Naive thymus-derived CD8-positive, alpha-beta T cell (primary cell): ENCODE results near the gene CD200R1. TPM values are rescaled to one million over a fixed set of nuclear protein-coding genes. Genes with fewer than 3 reads are reported as not detected.

Experiments
- ATAC-seq, 2 donors: fragments of 150-1000 bp; cut with Tn5 transposase in 1 of 2; sonication (Bioruptor Pico), chemical (Tn5 transposase) in 1 of 2; 1 replicate in 1 of 2; 2 replicates in 1 of 2; pipeline ENCODE4 v1.10.0; 2021; ENCODE audit warnings: mild to moderate bottlenecking in 2 of 2, moderate library complexity in 2 of 2
- POLR2A ChIA-PET: fragments of 350-600 bp; sonication (Branson Sonifier 250); formaldehyde crosslinking; loops from one replicate; lab custom pipeline; 2021; ENCODE audit warnings: antibody characterized with exemption; lab: Charles Lee
- DNase-seq, 10 donors: peaks; one replicate each; pipeline versions ENCODE4 v3.0.0 to v3.0.0-alpha.2; 2020 to 2022
- H3K27ac Mint-ChIP-seq, 10 donors: one replicate each; pipeline ENCODE4 v1.8.0; 2020 to 2022; ENCODE audit warnings: mild to moderate bottlenecking in 10 of 10, mixed read lengths in 10 of 10, moderate library complexity in 4 of 10, inconsistent platforms in 1 of 10
- H3K27me3 Mint-ChIP-seq, 5 donors: one replicate each; pipeline ENCODE4 v1.8.0; 2021 to 2022; ENCODE audit warnings: mixed read lengths in 5 of 5
- H3K36me3 Mint-ChIP-seq, 3 donors: one replicate each; pipeline ENCODE4 v1.8.0; 2020 to 2022; ENCODE audit warnings: mixed read lengths in 3 of 3, mild to moderate bottlenecking in 2 of 3, inconsistent platforms in 1 of 3
- H3K4me1 Mint-ChIP-seq, 4 donors: one replicate each; pipeline ENCODE4 v1.8.0; 2021 to 2022; ENCODE audit warnings: mixed read lengths in 4 of 4
- H3K4me3 Mint-ChIP-seq, 10 donors: one replicate each; pipeline ENCODE4 v1.8.0; 2020 to 2022; ENCODE audit warnings: mild to moderate bottlenecking in 10 of 10, mixed read lengths in 10 of 10, moderate library complexity in 6 of 10, inconsistent platforms in 1 of 10
- H3K9me3 Mint-ChIP-seq, 9 donors: one replicate each; pipeline ENCODE4 v1.8.0; 2020 to 2022; ENCODE audit warnings: mixed read lengths in 9 of 9, mild to moderate bottlenecking in 3 of 9, inconsistent platforms in 1 of 9, moderate library complexity in 1 of 9
- polyA plus RNA-seq, 3 donors: library from polyadenylated mRNA; unstranded; fragments of 300-500 nt; fragmentation: Illumina TruSeq; gene quantifications; one replicate each; pipeline ENCODE4 v1.2.3, GENCODE V29; 2021
- total RNA-seq, 8 experiments: library from RNA in 2 of 8; stranded (reverse) in 2 of 8; gene quantifications; one replicate each; pipeline ENCODE4 v1.2.3 and lab custom pipeline; 2021 to 2026

CD200R1 gene
- total and polyA plus RNA-seq, 5 experiments from 2014 or later, result 6.4 to 11.0 (median 8.8) TPM

- peak overlapping the region; percentile 85 to 98 (median 94) for H3K4me3 Mint-ChIP-seq
- peak in 4 of 10 donors; percentile 37 to 58 (median 46) for DNase-seq
- peak; percentile 86 for ATAC-seq
- POLR2A ChIA-PET, result no interaction called here
- H3K4me1 Mint-ChIP-seq, result peaks cover 42 to 94% (median 83%) of the 10 kb centered on the region in 4 donors
- no peaks in the 10 kb centered on the region for H3K27me3 Mint-ChIP-seq
- no peaks in the 10 kb centered on the region for H3K9me3 Mint-ChIP-seq
- H3K36me3 Mint-ChIP-seq, result no peaks in the 10 kb centered on the region
- peak overlapping the region; percentile 92 to 100 (median 96) for H3K27ac Mint-ChIP-seq
Observed at GRCh38 chr3:112973325-112974177, 1.4 kb downstream of the CD200R1 start.

- H3K4me3 Mint-ChIP-seq, result peak overlapping the region; percentile 65 to 96 (median 90)
- peak overlapping the region in 9 of 10 donors; percentile 27 to 100 (median 93) for H3K27ac Mint-ChIP-seq
- H3K27me3 Mint-ChIP-seq, result no peaks in the 10 kb centered on the region
- DNase-seq, result no peak
- H3K4me1 Mint-ChIP-seq, result peaks cover 39 to 94% (median 82%) of the 10 kb centered on the region in 4 donors
- no peak for ATAC-seq
- H3K9me3 Mint-ChIP-seq, result no peaks in the 10 kb centered on the region
- H3K36me3 Mint-ChIP-seq, result no peaks in the 10 kb centered on the region
- POLR2A ChIA-PET, result interaction anchor here (1.0 kb wide), 1 partner anchor 43 kb away, joined by 3 read pairs; no protein-coding TSS in a partner anchor
Observed at GRCh38 chr3:112972158-112972557, 2.7 kb downstream of the CD200R1 start.

DNA sequence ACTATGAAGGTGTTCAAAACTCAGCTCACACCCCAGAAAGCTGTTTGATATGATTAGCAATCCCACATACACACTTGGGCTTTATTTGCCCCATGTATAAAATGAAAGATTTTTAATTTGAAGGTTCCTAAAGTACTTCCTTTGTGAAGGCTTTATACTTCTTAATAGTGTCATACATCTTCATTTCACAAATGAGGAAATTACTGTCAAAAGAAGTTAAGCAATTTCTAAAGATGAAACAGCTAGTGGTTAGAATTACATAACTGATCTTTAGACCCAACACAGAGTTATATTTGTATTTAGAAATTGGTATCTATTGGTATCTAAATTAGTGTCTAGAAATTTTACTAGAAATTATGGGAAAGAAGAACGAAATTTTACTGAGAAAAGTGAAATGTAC lies 7.1 kb downstream of the CD200R1 start:
- H3K36me3 Mint-ChIP-seq, result peaks cover 17 to 29% (median 22%) of the 10 kb centered on the region in 3 donors
- DNase-seq (peak in 2 of 10 donors; percentile 17 to 19), ATAC-seq (peak in 1 of 2 donors; percentile 61)
- peaks cover 38 to 77% (median 63%) of the 10 kb centered on the region in 4 donors for H3K4me1 Mint-ChIP-seq
- H3K27ac Mint-ChIP-seq, result peak overlapping the region in 8 of 10 donors; percentile 15 to 100 (median 54)
- POLR2A ChIA-PET, result no interaction called here
- no peaks in the 10 kb centered on the region for H3K27me3 Mint-ChIP-seq
- H3K4me3 Mint-ChIP-seq, result peak overlapping the region in 7 of 10 donors; percentile 3 to 61 (median 49)
- H3K9me3 Mint-ChIP-seq, result peaks cover 10 to 25% (median 20%) of the 10 kb centered on the region in 9 donors

- peak overlapping the region in 8 of 10 donors; percentile 9 to 100 (median 66) for H3K27ac Mint-ChIP-seq
- peaks cover 38 to 73% (median 59%) of the 10 kb centered on the region in 4 donors for H3K4me1 Mint-ChIP-seq
- ATAC-seq (no peak), DNase-seq (no peak)
- H3K36me3 Mint-ChIP-seq, result peaks cover 18 to 29% (median 25%) of the 10 kb centered on the region in 3 donors
- peaks cover 10 to 28% (median 21%) of the 10 kb centered on the region in 9 donors for H3K9me3 Mint-ChIP-seq
- H3K27me3 Mint-ChIP-seq, result no peaks in the 10 kb centered on the region
- H3K4me3 Mint-ChIP-seq, result peak overlapping the region in 6 of 10 donors; percentile 8 to 61 (median 50)
- POLR2A ChIA-PET, result interaction anchor here (0.6 kb wide), 1 partner anchor 34 kb away, joined by 3 read pairs; no protein-coding TSS in a partner anchor
Observed at GRCh38 chr3:112967425-112967824, 7.5 kb downstream of the CD200R1 start.

GRCh38 chr3:112966633-112967032 lies 8.3 kb downstream of the CD200R1 start:
- H3K27me3 Mint-ChIP-seq, result no peaks in the 10 kb centered on the region
- H3K36me3 Mint-ChIP-seq, result peaks cover 24 to 30% (median 29%) of the 10 kb centered on the region in 3 donors
- no peak for DNase-seq
- POLR2A ChIA-PET, result no interaction called here
- ATAC-seq, result no peak
- peak overlapping the region in 8 of 10 donors; percentile 0 to 100 (median 62) for H3K27ac Mint-ChIP-seq
- H3K4me1 Mint-ChIP-seq, result peaks cover 33 to 67% (median 54%) of the 10 kb centered on the region in 4 donors
- H3K4me3 Mint-ChIP-seq, result peak overlapping the region in 5 of 10 donors; percentile 3 to 61 (median 8)
- H3K9me3 Mint-ChIP-seq, result peaks cover 10 to 34% (median 21%) of the 10 kb centered on the region in 9 donors

- Mint-ChIP-seq H3K27me3 (no peaks in the 10 kb centered on the region), H3K4me1 (peaks cover 28 to 59% (median 49%) of the 10 kb centered on the region in 4 donors), H3K9me3 (peaks cover 10 to 36% (median 21%) of the 10 kb centered on the region in 9 donors), H3K27ac (peak overlapping the region in 3 of 10 donors; percentile 9 to 74 (median 13)), H3K36me3 (peaks cover 24 to 33% (median 31%) of the 10 kb centered on the region in 3 donors), H3K4me3 (peak overlapping the region in 1 of 10 donors; percentile 50)
- DNase-seq (no peak), ATAC-seq (no peak)
- POLR2A ChIA-PET, result interaction anchor here (1.0 kb wide), 1 partner anchor 10 kb away, joined by 3 read pairs; the partner anchor contains the start of gene CD200R1
Observed at GRCh38 chr3:112965656-112966055, 9.2 kb downstream of the CD200R1 start.

DNA sequence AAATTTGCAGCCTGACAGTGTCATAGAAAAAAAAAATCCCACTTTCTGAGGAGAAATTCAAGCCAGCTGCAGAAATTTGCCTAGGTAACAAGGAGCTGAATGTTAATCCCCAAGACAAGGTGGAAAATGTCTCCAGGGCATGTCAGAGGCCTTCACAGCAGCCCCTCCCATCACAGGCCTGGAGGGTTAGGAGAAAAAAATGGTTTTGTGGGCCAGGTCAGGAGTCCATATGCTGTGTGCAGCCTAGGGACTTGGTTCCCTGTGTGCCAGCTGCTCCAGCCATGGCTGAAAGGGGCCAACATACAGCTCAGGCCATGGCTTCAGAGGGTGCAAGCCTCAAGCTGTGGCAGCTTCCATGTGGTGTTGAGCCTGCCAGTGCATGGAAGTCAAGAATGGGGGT lies 11.2 kb downstream of the CD200R1 start:
- ATAC-seq (no peak), DNase-seq (no peak)
- H3K27me3 Mint-ChIP-seq, result no peaks in the 10 kb centered on the region
- POLR2A ChIA-PET, result interaction anchor here (0.6 kb wide), 1 partner anchor 14 kb away, joined by 4 read pairs; no protein-coding TSS in a partner anchor
- peaks cover 27 to 64% (median 51%) of the 10 kb centered on the region in 4 donors for H3K4me1 Mint-ChIP-seq
- H3K36me3 Mint-ChIP-seq, result peaks cover 24 to 33% (median 33%) of the 10 kb centered on the region in 3 donors
- peaks cover 12 to 36% (median 21%) of the 10 kb centered on the region in 9 donors for H3K9me3 Mint-ChIP-seq
- no peak overlapping the region for H3K4me3 Mint-ChIP-seq
- H3K27ac Mint-ChIP-seq, result no peak overlapping the region

GRCh38 chr3:112958811-112959560 lies 15.9 kb downstream of the CD200R1 start:
- peak overlapping the region in 9 of 10 donors; percentile 7 to 76 (median 58) for H3K4me3 Mint-ChIP-seq
- peak overlapping the region in 4 of 10 donors; percentile 0 to 70 (median 27) for H3K27ac Mint-ChIP-seq
- H3K36me3 Mint-ChIP-seq, result peaks cover 32 to 56% (median 41%) of the 10 kb centered on the region in 3 donors
- no peak for ATAC-seq
- no peaks in the 10 kb centered on the region for H3K27me3 Mint-ChIP-seq
- peaks cover 8 to 48% (median 22%) of the 10 kb centered on the region in 9 donors for H3K9me3 Mint-ChIP-seq
- no peak for DNase-seq
- POLR2A ChIA-PET, result interaction anchor here (1.1 kb wide), 1 partner anchor 60 kb away, joined by 3 read pairs; a partner anchor contains a TSS
- peaks cover 4 to 38% (median 30%) of the 10 kb centered on the region in 4 donors for H3K4me1 Mint-ChIP-seq

GRCh38 chr3:112956351-112956750 lies 18.6 kb downstream of the CD200R1 start:
- no peaks in the 10 kb centered on the region for H3K27me3 Mint-ChIP-seq
- H3K36me3 Mint-ChIP-seq, result peaks cover 19 to 37% (median 33%) of the 10 kb centered on the region in 3 donors
- H3K9me3 Mint-ChIP-seq, result peaks cover 9 to 34% (median 22%) of the 10 kb centered on the region in 9 donors
- H3K27ac Mint-ChIP-seq, result peak overlapping the region in 2 of 10 donors; percentile 5 to 68
- DNase-seq (no peak), ATAC-seq (no peak)
- peaks cover 2 to 32% (median 26%) of the 10 kb centered on the region in 4 donors for H3K4me1 Mint-ChIP-seq
- no peak overlapping the region for H3K4me3 Mint-ChIP-seq
- POLR2A ChIA-PET, result no interaction called here

- Mint-ChIP-seq H3K27ac (peak overlapping the region in 5 of 10 donors; percentile 10 to 67 (median 57)), H3K4me1 (peaks cover 2 to 20% (median 10%) of the 10 kb centered on the region in 4 donors), H3K27me3 (no peaks in the 10 kb centered on the region), H3K4me3 (no peak overlapping the region), H3K36me3 (peaks cover 40 to 51% (median 42%) of the 10 kb centered on the region in 3 donors), H3K9me3 (peaks cover 0 to 40% (median 21%) of the 10 kb centered on the region in 9 donors)
- DNase-seq, result no peak
- no peak for ATAC-seq
- POLR2A ChIA-PET, result no interaction called here
Observed at GRCh38 chr3:112948346-112948838, 26.5 kb downstream of the CD200R1 start.

- peak overlapping the region in 2 of 10 donors; percentile 44 to 60 for H3K4me3 Mint-ChIP-seq
- peaks cover 15 to 35% (median 29%) of the 10 kb centered on the region in 4 donors for H3K4me1 Mint-ChIP-seq
- POLR2A ChIA-PET, result no interaction called here
- peak in 1 of 10 donors; percentile 1 for DNase-seq
- peaks cover 0 to 37% (median 13%) of the 10 kb centered on the region in 9 donors for H3K9me3 Mint-ChIP-seq
- ATAC-seq, result no peak
- H3K27ac Mint-ChIP-seq, result peak overlapping the region in 8 of 10 donors; percentile 33 to 74 (median 50)
- no peaks in the 10 kb centered on the region for H3K27me3 Mint-ChIP-seq
- peaks cover 30 to 49% (median 31%) of the 10 kb centered on the region in 3 donors for H3K36me3 Mint-ChIP-seq
Observed at GRCh38 chr3:112931736-112932521, 43.0 kb downstream of the CD200R1 start.
